NT2/D1 (cell line): ENCODE data around the gene CCDC38.

Experiments used
- SUZ12 ChIP-seq: IDR thresholded peaks from 2 replicates; pipeline ENCODE4 v1.6.1; 2011; ENCODE audit not compliant: insufficient read length, insufficient read depth; ENCODE audit errors: extremely low read depth
- YY1 ChIP-seq: IDR thresholded peaks from 2 replicates; pipeline ENCODE4 v1.6.1; 2011; ENCODE audit not compliant: insufficient read length, insufficient read depth
- ZNF274 ChIP-seq: IDR thresholded peaks from 2 replicates; pipeline ENCODE4 v1.6.1; 2011; ENCODE audit warnings: mild to moderate bottlenecking, low read depth, low read length

DNA sequence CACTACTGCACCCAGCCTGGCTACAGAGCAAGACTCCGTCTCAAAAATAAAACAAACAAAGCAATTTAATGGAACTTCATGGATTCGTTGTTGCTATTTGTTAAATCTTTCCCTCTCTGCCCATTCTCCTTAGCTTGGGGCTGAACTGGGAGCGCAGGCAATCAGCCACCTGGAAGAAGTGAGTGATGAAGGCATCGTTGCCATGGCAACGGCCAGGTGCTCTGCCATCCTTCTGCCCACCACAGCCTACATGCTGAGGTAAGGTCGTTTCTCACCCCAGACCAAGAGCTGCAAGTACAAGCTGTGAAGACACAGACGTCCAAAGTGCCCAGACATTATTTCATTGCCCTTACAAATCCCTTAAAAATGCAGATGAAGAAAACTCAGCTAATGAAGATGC, 19.8 kb upstream of the CCDC38 start:
- TF ChIP-seq YY1 (no peak), ZNF274 (no peak), SUZ12 (no peak)
